GM19099 (cell line): Measurements from ENCODE around the gene IER5.

ENCODE experiments used
- POLR2A ChIP-seq: IDR thresholded peaks from 3 replicates; pipeline ENCODE4 v1.6.1; 2011; ENCODE audit warnings: low read depth; ENCODE audit not compliant: insufficient read length; ENCODE audit errors: extremely low read depth

Gene IER5

GRCh38 chr1:181140398-181140797, 51.9 kb downstream of the IER5 start:
- no peak for TF ChIP-seq POLR2A

- no peak for TF ChIP-seq POLR2A
These were observed 52.4 kb downstream of the IER5 start for GRCh38 chr1:181140891-181141290.

- TF ChIP-seq POLR2A: no peak
These were observed 53.0 kb downstream of the IER5 start for GRCh38 chr1:181141431-181141910.
